Mammary epithelial cell (primary cell): ENCODE results near the gene PNKD.

ENCODE experiments used
- CTCF ChIP-seq, 2 donors: IDR thresholded peaks in 1 of 2; conservative IDR thresholded peaks in 1 of 2; 2 replicates each; pipeline ENCODE4 v1.5.1; 2011 to 2012; ENCODE audit warnings: inconsistent platforms in 2 of 2, low read length in 2 of 2, mild to moderate bottlenecking in 2 of 2, control low read depth in 1 of 2, low read depth in 1 of 2; ENCODE audit not compliant: insufficient read depth in 1 of 2; ENCODE audit errors: extremely low read depth in 1 of 2
- EZH2 ChIP-seq: IDR thresholded peaks from 2 replicates; pipeline ENCODE4 v1.6.1; 2012; ENCODE audit warnings: low read length, inconsistent platforms, borderline replicate concordance

DNA sequence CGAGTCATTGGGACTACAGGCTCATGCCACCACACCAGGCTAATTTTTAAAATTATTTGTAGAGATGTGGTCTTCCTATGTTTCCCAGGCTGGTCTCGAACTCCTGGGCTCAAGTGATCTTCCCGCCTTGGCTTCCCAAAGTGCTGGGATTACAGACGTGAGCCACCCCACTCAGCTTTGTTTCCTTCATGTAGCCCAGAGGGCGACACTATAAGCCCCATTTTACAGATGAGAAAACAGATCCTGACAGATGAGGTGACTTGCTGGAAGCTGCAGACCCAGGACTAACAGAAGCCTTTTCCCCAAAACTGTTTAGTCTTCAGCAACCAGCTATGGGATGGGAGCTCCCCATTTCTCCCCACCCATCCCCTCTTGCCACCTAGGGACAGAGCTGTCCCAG, 122.1 kb downstream of the PNKD start:
- no peak for TF ChIP-seq CTCF (conservative IDR thresholded peaks at IDR 0.05 in 1 of 2, IDR thresholded peaks at IDR 0.05 in 1 of 2; ENCODE audit: extremely low read depth in 1 of 2, insufficient read depth in 1 of 2, low read depth in 1 of 2, low read length in 2 of 2)
- TF ChIP-seq EZH2, result no peak
